GM19455 (cell line): Measurements from ENCODE around the gene SH3GL3.

ENCODE experiments used
- ATAC-seq: cut with Tn5 transposase; IDR thresholded peaks from one replicate; pipeline ENCODE4 v1.9.1; 2021; ENCODE audit not compliant: unreplicated experiment

The SH3GL3 gene

GRCh38 chr15:83499476-83499875 is 52.3 kb downstream of the SH3GL3 start:
- no peak for ATAC-seq

GRCh38 chr15:83503595-83504364 is 56.6 kb downstream of the SH3GL3 start:
- no peak for ATAC-seq

- ATAC-seq = no peak
Observed at GRCh38 chr15:83504365-83504764, 57.2 kb downstream of the SH3GL3 start.

GRCh38 chr15:83510001-83510400 is 62.9 kb downstream of the SH3GL3 start:
- no peak for ATAC-seq

GRCh38 chr15:83512459-83512858 is 65.3 kb downstream of the SH3GL3 start:
- no peak for ATAC-seq

GRCh38 chr15:83514584-83514983 is 67.4 kb downstream of the SH3GL3 start:
- ATAC-seq = no peak

- no peak for ATAC-seq
Observed at GRCh38 chr15:83515164-83515563, 68.0 kb downstream of the SH3GL3 start.

- ATAC-seq = no peak
Observed at GRCh38 chr15:83516935-83517334, 69.8 kb downstream of the SH3GL3 start.

- ATAC-seq = no peak
Observed at GRCh38 chr15:83526319-83526718, 79.2 kb downstream of the SH3GL3 start.

GRCh38 chr15:83533410-83533962 is 86.3 kb downstream of the SH3GL3 start:
- ATAC-seq = no peak

GRCh38 chr15:83537606-83538005 is 90.5 kb downstream of the SH3GL3 start:
- no peak for ATAC-seq

GRCh38 chr15:83538682-83539081 is 91.5 kb downstream of the SH3GL3 start:
- no peak for ATAC-seq

- ATAC-seq = no peak
Observed at GRCh38 chr15:83545804-83546511, 98.8 kb downstream of the SH3GL3 start.

GRCh38 chr15:83546512-83546888 is 99.4 kb downstream of the SH3GL3 start:
- no peak for ATAC-seq

GRCh38 chr15:83547168-83547567 is 100.0 kb downstream of the SH3GL3 start:
- ATAC-seq = no peak

- no peak for ATAC-seq
Observed at GRCh38 chr15:83549623-83550022, 102.5 kb downstream of the SH3GL3 start.

- ATAC-seq = no peak
Observed at GRCh38 chr15:83554558-83554957, 107.4 kb downstream of the SH3GL3 start.

GRCh38 chr15:83555383-83555782 is 108.2 kb downstream of the SH3GL3 start:
- ATAC-seq = no peak

- ATAC-seq = no peak
Observed at GRCh38 chr15:83556068-83556467, 108.9 kb downstream of the SH3GL3 start.

GRCh38 chr15:83556754-83557153 is 109.6 kb downstream of the SH3GL3 start:
- no peak for ATAC-seq

- no peak for ATAC-seq
Observed at GRCh38 chr15:83558146-83558545, 111.0 kb downstream of the SH3GL3 start.

- ATAC-seq = peak; percentile 71
Observed at GRCh38 chr15:83559310-83559966, 112.3 kb downstream of the SH3GL3 start.
